Stomach (tissue), 9 donors: ENCODE data around the gene KCNC1. TPM values are rescaled to one million over a fixed set of nuclear protein-coding genes. Genes with fewer than 3 reads are reported as not detected.

Experiments
- DNase-seq, 2 donors: peaks; one replicate each; pipeline versions ENCODE4 v3.0.0 to v3.0.0-alpha.2; 2013 to 2019
- H3K27ac ChIP-seq, 5 donors: fragments of 200-600 bp in 4 of 5; sonication (generic) in 4 of 5; one replicate each; pipeline ENCODE4 v1.5.1; 2013 to 2019; ENCODE audit warnings: mild to moderate bottlenecking in 1 of 5, moderate library complexity in 1 of 5
- H3K27me3 ChIP-seq, 3 donors: fragments of 200-600 bp; sonication (generic); one replicate each; pipeline ENCODE4 v1.5.1; 2017 to 2019; ENCODE audit warnings: mixed run types in 1 of 3
- H3K36me3 ChIP-seq, 4 donors: fragments of 200-600 bp; sonication (generic); 1 replicate in 3 of 4; 2 replicates in 1 of 4; pipeline ENCODE4 v1.5.1; 2016 to 2019
- H3K4me1 ChIP-seq, 4 donors: fragments of 200-600 bp; sonication (generic); one replicate each; pipeline ENCODE4 v1.5.1; 2016 to 2019
- H3K4me3 ChIP-seq, 4 donors: fragments of 200-600 bp; sonication (generic) in 3 of 4; one replicate each; pipeline ENCODE4 v1.5.1; 2016 to 2019; ENCODE audit warnings: mild to moderate bottlenecking in 1 of 4
- H3K9me3 ChIP-seq, 4 donors: fragments of 200-600 bp; sonication (generic); one replicate each; pipeline ENCODE4 v1.5.1; 2016 to 2019
- EP300 ChIP-seq: sonication (generic); formaldehyde crosslinking; IDR thresholded peaks from one replicate; pipeline ENCODE4 v1.6.1; 2017; ENCODE audit warnings: antibody characterized with exemption
- POLR2A ChIP-seq, 4 donors: fragments of 450-650 bp; IDR thresholded peaks; one replicate each; pipeline ENCODE4 v1.6.1; 2016; ENCODE audit warnings: antibody characterized with exemption in 4 of 4, control low read depth in 2 of 4, mild to moderate bottlenecking in 1 of 4, moderate library complexity in 1 of 4
- POLR2AphosphoS5 ChIP-seq, 3 donors: sonication (generic); formaldehyde crosslinking; IDR thresholded peaks; one replicate each; pipeline ENCODE4 v1.6.1; 2016; ENCODE audit warnings: antibody characterized with exemption in 3 of 3
- WGBS, 5 donors: extraction: QIAGEN DNeasy Blood & Tissue Kit in 3 of 5; methylation state at CpG; one replicate each; pipeline versions ENCODE4 v1.1.5 to v1.1.7; 2013 to 2018; 5-methylcytosine and 5-hydroxymethylcytosine counted together
- intact Hi-C: fragments of 100-400 bp; cut with DNase I; formaldehyde crosslinking; loops from one replicate; pipeline ENCODE4 v1.15.1; 2023; ENCODE audit warnings: low total_unique reads
- polyA plus RNA-seq, 3 donors: library from polyadenylated mRNA; stranded (reverse); fragments of 200-250 nt; gene quantifications; one replicate each; pipeline ENCODE4 v1.2.3, GENCODE V29; 2013
- total RNA-seq, 5 donors: library from RNA; depleted of rRNA; stranded (reverse); fragments of >200 nt; gene quantifications; one replicate each; pipeline versions ENCODE4 v1.1.0 to v1.2.3, GENCODE V29; 2014 to 2016
- TF ChIP-seq, protein P1 (sequence below), 7 experiments: fragments of 450-650 bp in 4 of 7; fragments of 200-600 bp in 3 of 7; sonication (generic) in 3 of 7; IDR thresholded peaks; one replicate each; pipeline ENCODE4 v1.5.1; 2016 to 2019; ENCODE audit warnings: antibody characterized with exemption in 7 of 7, control low read depth in 2 of 7, mild to moderate bottlenecking in 1 of 7
- donor health status: healthy with polysubstance abuse.
- donor health status: Bipolar disorder and iron deficiency.
- donor health status: healthy.

KCNC1 gene
- total and polyA plus RNA-seq, 8 donors, result 0.03 to 0.18 TPM; not detected in 6

DNA sequence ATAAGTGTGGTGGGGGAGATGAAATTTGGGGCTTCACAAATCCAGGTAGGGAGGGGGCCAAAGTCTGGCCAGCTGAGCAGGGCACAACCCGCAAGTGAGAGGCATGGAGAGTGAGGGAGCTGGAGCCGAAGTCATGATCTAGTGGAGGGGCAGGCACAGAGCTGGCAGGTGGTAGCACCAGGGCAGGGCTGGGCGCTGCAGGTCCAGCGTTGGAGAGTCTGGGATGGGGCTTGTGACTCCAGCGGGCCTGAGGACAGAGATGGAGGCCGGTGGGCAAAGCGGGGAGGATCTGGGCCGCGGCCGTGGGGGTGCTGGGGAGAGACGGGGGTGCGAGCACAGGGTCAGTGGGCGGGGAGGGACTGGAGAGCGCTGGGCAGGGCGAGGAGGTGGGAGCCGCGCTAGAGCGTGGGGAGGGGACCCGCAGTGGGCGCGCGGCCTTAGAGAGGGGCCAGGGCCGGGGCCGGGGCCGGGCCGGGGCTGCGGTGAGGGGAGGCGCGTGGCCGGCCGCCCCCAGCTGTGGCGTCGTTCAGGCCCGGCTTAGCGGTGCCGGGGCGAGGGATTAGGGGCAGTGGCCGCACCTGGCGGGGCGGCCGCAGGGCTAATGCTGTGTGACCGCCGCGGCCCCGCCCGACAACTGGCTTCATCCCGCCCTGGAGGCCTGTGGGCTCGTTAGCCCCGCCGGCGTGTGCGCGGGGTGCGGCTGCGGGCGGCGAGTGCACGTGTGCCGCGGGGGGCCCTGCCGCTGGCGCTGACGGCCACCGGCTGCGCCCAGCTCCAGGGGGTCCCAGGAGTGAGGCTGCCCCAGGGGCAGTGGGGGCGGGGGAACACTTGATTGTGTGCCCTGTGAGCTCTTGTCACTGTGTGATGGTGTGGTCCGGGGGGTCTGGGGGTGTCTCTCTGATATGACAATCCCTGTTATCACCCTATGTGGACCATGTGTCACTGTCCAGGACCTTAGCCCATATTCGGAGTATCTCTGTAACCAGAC, 38.8 kb upstream of the KCNC1 start:
- no peaks in the 10 kb centered on the region for H3K9me3 ChIP-seq
- no peak overlapping the region for H3K27ac ChIP-seq
- intact Hi-C loops, result no loop called here
- peak in 1 of 2 donors; percentile 21 for DNase-seq
- peaks cover 0 to 70% (median 32%) of the 10 kb centered on the region in 3 donors for H3K27me3 ChIP-seq
- H3K4me3 ChIP-seq, result no peak overlapping the region
- TF ChIP-seq POLR2AphosphoS5 (IDR thresholded peaks at IDR 0.05), result no peak
- TF ChIP-seq EP300, result no peak
- TF ChIP-seq, protein P1, sequence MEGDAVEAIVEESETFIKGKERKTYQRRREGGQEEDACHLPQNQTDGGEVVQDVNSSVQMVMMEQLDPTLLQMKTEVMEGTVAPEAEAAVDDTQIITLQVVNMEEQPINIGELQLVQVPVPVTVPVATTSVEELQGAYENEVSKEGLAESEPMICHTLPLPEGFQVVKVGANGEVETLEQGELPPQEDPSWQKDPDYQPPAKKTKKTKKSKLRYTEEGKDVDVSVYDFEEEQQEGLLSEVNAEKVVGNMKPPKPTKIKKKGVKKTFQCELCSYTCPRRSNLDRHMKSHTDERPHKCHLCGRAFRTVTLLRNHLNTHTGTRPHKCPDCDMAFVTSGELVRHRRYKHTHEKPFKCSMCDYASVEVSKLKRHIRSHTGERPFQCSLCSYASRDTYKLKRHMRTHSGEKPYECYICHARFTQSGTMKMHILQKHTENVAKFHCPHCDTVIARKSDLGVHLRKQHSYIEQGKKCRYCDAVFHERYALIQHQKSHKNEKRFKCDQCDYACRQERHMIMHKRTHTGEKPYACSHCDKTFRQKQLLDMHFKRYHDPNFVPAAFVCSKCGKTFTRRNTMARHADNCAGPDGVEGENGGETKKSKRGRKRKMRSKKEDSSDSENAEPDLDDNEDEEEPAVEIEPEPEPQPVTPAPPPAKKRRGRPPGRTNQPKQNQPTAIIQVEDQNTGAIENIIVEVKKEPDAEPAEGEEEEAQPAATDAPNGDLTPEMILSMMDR (IDR thresholded peaks at IDR 0.05), result no peak
- no peak for TF ChIP-seq POLR2A (IDR thresholded peaks at IDR 0.05)
- 7 to 20% (median 12%) methylated on average over 18 to 68 of the region's 68 CpGs for WGBS, 5 donors
- peaks cover 0 to 8% (median 0%) of the 10 kb centered on the region in 4 donors for H3K4me1 ChIP-seq
- no peaks in the 10 kb centered on the region for H3K36me3 ChIP-seq

DNA sequence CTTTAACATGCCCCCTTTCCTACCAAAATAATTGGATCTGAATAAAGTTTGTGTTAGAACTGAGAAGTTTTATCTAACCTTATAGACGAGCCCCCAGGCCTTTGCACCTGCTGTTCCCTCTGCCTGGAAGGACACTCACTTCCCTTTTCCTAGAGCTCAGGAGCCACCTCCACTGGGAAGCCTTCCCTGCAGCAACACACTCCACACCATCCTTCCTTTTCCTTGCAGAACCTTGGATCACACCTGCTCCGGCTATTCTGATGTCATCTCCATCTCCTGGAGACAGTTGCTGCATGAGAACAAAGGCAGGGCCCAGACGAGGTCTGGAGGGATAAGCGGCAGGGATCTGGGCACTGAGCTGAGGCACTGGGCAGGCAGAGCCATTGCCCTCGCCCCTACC, 37.8 kb upstream of the KCNC1 start:
- H3K4me1 ChIP-seq, result peaks cover 0 to 8% (median 0%) of the 10 kb centered on the region in 4 donors
- WGBS, 5 donors, result 59 to 81% (median 65%) methylated on average over 4 to 5 of the region's 5 CpGs
- intact Hi-C loops, result no loop called here
- DNase-seq, result no peak
- TF ChIP-seq POLR2AphosphoS5 (IDR thresholded peaks at IDR 0.05) (no peak), EP300 (no peak), POLR2A (IDR thresholded peaks at IDR 0.05) (no peak)
- TF ChIP-seq, protein P1 (IDR thresholded peaks at IDR 0.05), result no peak
- peaks cover 0 to 60% (median 28%) of the 10 kb centered on the region in 3 donors for H3K27me3 ChIP-seq
- no peaks in the 10 kb centered on the region for H3K36me3 ChIP-seq
- H3K9me3 ChIP-seq, result no peaks in the 10 kb centered on the region
- no peak overlapping the region for H3K4me3 ChIP-seq
- no peak overlapping the region for H3K27ac ChIP-seq

DNA sequence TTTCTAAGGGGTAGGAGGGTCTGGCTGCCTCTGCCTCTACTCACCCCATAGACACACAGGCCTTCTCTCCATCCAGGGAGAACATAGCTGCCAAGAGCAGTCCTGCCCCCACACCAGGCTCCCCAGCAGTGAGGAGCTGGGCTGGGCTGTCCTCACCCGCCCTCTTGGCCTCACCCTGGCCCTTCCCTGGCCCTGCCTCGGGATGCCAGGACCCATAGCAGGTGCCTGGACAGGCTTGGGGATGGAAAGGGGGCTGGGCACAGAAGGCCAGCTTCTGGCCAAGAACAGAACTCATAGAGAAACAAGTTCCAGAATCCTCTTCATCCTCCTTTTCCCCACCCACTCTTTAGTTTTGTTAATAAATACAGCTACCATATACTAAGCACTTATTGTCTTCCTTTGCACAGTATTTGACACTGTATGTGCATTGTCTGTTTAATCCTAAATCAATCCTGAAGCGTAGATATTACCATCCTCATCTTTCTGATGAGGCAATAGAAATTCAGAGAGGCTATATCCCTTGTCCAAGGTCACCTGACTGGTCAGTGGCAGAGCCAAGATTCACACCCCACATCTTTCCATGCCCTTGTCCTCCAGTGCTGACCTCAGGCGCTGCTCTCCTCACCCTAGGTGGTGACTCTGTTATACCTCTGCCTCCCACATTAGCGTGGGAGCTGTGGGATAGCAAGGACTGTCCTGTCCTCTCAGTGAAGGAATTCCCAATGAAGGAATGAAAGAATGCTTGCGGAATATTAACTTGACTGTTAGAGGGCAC, 37.2 kb upstream of the KCNC1 start:
- intact Hi-C loops, result no loop called here
- DNase-seq, result no peak
- no peak overlapping the region for H3K4me3 ChIP-seq
- H3K27me3 ChIP-seq, result peaks cover 0 to 54% (median 28%) of the 10 kb centered on the region in 3 donors
- TF ChIP-seq POLR2AphosphoS5 (IDR thresholded peaks at IDR 0.05), result no peak
- TF ChIP-seq EP300, result no peak
- TF ChIP-seq, protein P1 (IDR thresholded peaks at IDR 0.05), result no peak
- TF ChIP-seq POLR2A (IDR thresholded peaks at IDR 0.05), result no peak
- H3K9me3 ChIP-seq, result no peaks in the 10 kb centered on the region
- H3K36me3 ChIP-seq, result no peaks in the 10 kb centered on the region
- H3K27ac ChIP-seq, result no peak overlapping the region
- 46 to 58% (median 54%) methylated on average over 5 to 6 of the region's 6 CpGs for WGBS, 5 donors
- H3K4me1 ChIP-seq, result peaks cover 0 to 8% (median 0%) of the 10 kb centered on the region in 4 donors
